IMR-90 (cell line): ENCODE data around the gene PGC.

ENCODE experiments used
- MAFK ChIP-seq: IDR thresholded peaks from 2 replicates; pipeline ENCODE4 v1.6.1; 2012; ENCODE audit warnings: low read depth, low read length, improper control_type of control experiment
- MAZ ChIP-seq: IDR thresholded peaks from 2 replicates; pipeline ENCODE4 v1.6.1; 2012; ENCODE audit warnings: low read depth, mild to moderate bottlenecking, low read length, improper control_type of control experiment, moderate library complexity, borderline replicate concordance
- NFE2L2 ChIP-seq: fragments of 150-350 bp; IDR thresholded peaks from 2 replicates; pipeline ENCODE4 v1.6.1; 2016; ENCODE audit warnings: low read depth, mild to moderate bottlenecking, low read length
- POLR2A ChIP-seq: IDR thresholded peaks from 2 replicates; pipeline ENCODE4 v1.6.1; 2012; ENCODE audit warnings: mild to moderate bottlenecking, low read depth, low read length
- RAD21 ChIP-seq: IDR thresholded peaks from 2 replicates; pipeline ENCODE4 v1.6.1; 2012; ENCODE audit warnings: low read length, improper control_type of control experiment
- RFX5 ChIP-seq: IDR thresholded peaks from 2 replicates; pipeline ENCODE4 v1.8.0; 2012; ENCODE audit warnings: low read depth, mild to moderate bottlenecking, low read length, moderate library complexity
- TF ChIP-seq, protein P1 (sequence below): conservative IDR thresholded peaks from 2 replicates; pipeline ENCODE4 v1.5.1; 2012; ENCODE audit warnings: mild to moderate bottlenecking, low read depth, low read length, improper control_type of control experiment
- TF ChIP-seq, protein P2 (sequence below): fragments of 150-350 bp; IDR thresholded peaks from 2 replicates; pipeline ENCODE4 v1.6.1; 2016; ENCODE audit warnings: low read depth, mild to moderate bottlenecking, low read length, moderate library complexity, borderline replicate concordance

DNA sequence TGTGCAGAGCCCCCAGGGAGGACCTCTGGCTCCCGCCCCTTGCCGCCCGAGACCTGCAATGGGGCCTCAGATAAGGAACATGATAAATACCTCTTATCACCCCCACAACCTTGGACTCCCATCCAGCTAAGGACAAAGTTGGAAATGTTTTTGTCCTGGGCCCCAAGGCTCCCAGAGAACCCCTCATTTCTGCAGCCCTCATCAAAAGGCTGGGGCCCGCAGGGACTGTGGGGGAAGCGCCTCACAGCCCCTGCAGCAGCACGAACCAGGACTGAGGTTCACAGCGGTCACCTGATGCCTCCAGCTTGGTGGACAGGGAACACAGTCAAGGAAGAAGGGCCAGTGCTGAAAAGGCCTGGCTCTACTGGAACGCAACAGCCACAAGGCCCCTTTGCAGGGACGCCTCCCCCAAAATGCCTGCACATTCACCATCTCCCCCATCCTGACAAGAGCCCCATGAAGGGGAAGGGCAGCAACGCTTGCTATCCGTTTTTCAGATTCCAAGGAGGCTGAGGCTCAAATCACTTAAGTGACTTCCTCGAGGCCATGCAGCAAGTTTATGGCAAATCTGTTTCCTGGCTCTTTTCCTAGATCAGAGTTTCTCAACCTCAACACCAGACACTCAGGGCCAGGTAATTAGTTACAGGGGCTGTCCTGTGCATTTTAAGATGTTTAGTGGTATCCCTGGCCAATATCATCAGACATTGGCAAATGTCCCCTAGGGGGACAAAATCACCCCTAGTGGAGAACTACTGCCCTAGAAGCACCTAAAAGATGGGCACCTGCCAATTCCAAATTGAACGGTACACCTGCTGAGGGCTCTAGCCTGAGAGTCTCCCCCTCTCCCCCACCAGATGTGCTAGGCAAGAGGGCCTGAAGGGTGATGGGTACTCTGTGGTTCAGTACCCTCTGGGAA, 22.4 kb downstream of the PGC start:
- no peak for TF ChIP-seq NFE2L2
- TF ChIP-seq, protein P1, sequence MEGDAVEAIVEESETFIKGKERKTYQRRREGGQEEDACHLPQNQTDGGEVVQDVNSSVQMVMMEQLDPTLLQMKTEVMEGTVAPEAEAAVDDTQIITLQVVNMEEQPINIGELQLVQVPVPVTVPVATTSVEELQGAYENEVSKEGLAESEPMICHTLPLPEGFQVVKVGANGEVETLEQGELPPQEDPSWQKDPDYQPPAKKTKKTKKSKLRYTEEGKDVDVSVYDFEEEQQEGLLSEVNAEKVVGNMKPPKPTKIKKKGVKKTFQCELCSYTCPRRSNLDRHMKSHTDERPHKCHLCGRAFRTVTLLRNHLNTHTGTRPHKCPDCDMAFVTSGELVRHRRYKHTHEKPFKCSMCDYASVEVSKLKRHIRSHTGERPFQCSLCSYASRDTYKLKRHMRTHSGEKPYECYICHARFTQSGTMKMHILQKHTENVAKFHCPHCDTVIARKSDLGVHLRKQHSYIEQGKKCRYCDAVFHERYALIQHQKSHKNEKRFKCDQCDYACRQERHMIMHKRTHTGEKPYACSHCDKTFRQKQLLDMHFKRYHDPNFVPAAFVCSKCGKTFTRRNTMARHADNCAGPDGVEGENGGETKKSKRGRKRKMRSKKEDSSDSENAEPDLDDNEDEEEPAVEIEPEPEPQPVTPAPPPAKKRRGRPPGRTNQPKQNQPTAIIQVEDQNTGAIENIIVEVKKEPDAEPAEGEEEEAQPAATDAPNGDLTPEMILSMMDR: no peak
- TF ChIP-seq MAFK: no peak
- no peak for TF ChIP-seq POLR2A
- TF ChIP-seq RFX5: no peak
- no peak for TF ChIP-seq RAD21
- TF ChIP-seq, protein P2, sequence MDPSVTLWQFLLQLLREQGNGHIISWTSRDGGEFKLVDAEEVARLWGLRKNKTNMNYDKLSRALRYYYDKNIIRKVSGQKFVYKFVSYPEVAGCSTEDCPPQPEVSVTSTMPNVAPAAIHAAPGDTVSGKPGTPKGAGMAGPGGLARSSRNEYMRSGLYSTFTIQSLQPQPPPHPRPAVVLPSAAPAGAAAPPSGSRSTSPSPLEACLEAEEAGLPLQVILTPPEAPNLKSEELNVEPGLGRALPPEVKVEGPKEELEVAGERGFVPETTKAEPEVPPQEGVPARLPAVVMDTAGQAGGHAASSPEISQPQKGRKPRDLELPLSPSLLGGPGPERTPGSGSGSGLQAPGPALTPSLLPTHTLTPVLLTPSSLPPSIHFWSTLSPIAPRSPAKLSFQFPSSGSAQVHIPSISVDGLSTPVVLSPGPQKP: no peak
- no peak for TF ChIP-seq MAZ
